HG03521 (cell line): Measurements from ENCODE around the gene GJB4.
"Not testable (repeated sequence)": the region's sequence is repeated elsewhere in the genome, so short reads cannot be mapped to it uniquely, and the experiment has no call there.

Source experiments
- ATAC-seq: cut with Tn5 transposase; IDR thresholded peaks from one replicate; pipeline ENCODE4 v1.9.1; 2021; ENCODE audit warnings: mild to moderate bottlenecking, moderate library complexity; ENCODE audit not compliant: unreplicated experiment

GJB4 gene

DNA sequence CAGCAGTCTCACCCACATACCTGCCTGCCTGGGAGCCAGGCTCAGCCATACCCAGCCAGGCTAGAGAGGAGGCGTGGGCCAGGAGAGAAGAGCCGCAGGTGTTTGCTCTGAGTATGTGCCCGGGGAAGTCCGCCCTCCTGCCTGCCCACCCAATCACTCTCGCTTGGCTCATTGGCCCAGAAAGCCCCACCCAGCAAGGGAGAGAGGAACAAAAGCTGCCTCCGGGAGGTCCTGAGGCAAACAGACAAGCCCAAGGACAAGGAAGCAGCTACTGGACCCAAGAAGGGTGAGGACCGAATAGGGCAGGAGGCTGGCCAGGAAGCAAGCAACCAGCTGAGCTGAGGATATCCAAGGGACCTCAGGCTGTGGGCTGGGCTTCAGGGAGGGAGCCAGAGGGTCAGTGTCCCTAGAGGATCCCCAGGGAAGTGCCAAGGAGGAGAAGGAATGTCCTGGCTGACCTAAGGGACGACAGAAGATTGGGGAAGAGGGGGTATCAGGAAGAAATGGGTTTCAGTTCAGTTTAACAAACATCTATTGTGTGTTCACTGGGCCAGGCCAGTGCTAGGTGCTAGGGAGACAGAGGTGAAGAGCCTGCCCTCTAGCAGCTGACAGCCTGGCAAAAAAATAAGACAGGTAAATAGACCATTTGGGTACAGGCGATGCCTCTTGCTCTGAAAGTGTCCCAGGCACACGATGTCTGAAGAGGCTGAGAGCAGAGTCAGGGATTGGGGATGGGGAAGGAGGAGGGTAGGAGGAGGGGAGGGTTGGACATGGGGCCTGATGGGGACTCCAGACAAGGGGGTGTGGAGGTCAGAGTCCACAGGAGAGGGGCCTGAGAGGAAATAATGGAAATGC is at the start of gene GJB4:
GJB4 (plus strand) TSS at position 238 of the 855 bp plus-strand sequence. CDS start 1,515 bp downstream, outside the sequence.
- no peak for ATAC-seq

DNA sequence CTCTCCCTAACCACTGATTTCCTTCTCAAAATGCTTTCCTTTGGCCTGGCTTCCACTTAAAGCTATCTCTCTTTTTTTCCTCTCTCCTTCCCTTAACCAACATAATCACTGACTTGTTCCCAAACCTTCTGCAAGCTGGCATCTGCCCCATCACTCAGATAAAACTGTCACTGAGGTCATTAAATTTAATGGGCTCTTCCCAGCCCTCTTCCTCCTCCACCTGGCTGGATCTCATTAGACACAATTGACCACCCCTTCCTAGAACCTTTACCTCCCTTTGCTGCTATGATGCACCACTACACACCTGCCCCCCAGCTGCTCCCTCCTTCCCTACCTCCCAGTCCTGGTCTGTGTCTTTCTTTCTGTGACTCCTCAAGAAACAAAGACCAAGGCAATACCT is 48.7 kb upstream of the GJB4 start:
- ATAC-seq = no peak

DNA sequence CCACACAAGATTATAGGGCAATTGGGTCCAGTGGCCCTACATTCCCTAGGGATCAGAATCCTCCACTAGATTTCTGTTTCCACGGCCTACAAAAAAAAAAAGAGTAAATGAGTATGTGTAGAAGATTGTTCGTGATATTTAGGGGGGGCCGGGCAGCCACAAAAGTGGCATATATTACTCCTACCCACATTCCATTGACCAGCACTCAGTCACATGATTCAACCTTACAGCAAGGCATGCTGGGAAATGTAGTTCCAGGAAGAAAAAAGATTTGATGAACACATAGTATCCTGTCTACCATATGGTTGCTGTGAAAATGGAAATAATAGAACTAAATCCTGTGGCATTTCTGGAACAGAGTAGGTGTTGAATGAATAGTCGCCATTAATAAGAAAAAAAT is 48.1 kb upstream of the GJB4 start:
- no peak for ATAC-seq

DNA sequence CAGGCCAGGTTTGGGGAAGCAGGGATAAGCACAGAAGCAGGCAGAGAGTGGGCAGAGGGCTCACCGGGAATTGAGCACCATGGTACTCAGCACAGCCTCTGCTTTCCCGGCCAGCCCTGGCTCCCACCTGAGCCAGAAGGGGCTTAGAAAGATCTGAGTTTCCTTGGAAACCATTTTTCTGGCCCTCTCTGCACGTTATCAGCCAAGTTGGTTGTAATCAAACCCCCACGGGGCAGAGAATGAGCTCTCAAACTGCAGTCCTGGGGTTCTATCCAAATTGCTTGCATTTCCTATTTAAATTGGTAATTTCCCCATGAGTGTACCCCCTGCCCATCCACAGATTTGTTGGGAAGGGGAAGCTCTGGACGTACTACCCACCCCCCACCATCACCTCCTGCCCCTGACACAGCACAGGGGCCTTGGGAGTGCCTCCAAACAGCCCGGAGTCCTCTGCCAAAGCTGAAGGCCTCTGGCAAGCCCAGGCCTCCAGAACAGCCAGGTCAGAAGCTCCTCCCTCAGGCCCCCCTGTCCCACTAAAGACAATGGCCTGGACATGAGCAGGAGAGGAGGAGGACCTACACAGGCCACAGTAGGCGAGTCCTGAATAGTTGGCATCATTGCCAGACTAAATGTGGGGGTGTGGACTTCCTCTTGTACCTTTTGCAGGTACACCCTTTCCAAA is 47.4 kb upstream of the GJB4 start:
- no peak for ATAC-seq

DNA sequence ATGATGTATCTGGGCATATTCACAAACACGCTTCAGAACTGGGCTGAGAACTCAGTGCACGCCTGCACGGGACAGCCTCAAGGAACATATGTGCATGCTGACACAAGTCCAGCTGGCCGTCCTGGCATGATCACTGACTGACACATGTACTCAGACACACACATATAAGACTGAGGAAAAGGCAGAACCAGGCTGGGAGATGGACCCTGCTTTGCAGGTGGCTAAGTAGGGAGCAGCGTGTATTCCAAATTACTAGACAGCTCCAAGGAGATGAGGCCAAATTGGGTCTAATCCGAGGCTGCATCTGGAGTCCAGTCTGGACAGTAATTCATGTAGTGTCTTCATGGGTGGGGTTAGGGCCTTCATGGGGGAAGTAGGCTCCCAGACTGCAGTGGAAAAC is 46.1 kb upstream of the GJB4 start:
- ATAC-seq = no peak

DNA sequence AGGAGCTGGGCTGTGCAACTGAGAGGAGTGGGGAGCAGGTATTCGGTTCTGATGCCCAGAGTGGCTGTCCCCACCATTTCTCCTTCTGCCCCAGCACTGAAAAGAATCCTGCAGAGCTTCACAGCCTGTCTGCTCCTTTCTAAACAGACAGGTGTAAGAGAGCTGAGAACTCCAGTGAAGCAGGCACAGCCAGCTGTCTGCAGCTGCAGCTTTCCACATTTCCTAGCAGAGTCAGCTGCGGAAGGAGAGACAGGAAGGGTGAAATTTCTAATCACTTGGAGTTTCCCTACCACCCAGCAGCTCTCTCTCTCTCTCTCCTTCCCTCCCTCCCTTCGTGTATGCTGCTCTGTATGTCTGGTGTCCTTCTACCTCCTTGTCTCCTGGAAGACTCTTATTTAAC is 45.2 kb upstream of the GJB4 start:
- ATAC-seq = no peak

DNA sequence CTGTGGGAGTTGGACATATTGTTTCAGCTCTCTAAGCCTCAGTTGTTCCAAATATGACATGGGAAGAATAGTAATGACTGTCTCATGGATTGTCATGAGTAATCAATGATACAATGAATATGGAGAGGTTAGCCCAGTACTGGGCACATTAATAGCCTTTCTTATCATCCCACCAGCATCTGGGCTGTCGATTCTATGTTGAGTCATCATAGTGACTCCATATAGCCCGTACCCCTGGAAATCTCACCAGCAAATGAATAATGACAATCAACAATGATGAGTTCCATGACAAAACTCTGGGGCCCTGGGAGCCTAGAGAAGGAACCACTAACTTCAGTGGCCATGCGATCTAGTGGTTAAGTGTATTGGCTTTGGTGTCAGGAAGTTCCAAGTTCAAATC is 44.4 kb upstream of the GJB4 start:
- no peak for ATAC-seq

DNA sequence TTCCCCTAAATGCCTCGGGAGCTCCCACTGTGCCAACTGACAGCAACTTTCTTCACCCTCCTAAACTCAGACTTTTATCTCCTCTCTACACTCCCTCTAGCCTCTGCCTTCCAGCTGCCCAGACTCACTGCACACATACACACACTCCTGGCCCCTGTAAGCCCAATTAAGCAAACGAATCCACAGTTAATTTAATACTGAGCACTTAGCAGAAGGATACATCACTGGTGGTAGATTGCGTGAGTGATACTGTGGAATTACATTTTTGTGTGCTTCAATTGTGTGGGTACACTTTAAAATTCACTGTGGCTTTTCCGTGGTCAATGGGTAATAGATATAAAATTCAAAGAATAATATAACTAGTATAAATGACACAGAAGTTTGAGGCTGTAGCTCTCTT is 38.3 kb upstream of the GJB4 start:
- ATAC-seq = no peak

DNA sequence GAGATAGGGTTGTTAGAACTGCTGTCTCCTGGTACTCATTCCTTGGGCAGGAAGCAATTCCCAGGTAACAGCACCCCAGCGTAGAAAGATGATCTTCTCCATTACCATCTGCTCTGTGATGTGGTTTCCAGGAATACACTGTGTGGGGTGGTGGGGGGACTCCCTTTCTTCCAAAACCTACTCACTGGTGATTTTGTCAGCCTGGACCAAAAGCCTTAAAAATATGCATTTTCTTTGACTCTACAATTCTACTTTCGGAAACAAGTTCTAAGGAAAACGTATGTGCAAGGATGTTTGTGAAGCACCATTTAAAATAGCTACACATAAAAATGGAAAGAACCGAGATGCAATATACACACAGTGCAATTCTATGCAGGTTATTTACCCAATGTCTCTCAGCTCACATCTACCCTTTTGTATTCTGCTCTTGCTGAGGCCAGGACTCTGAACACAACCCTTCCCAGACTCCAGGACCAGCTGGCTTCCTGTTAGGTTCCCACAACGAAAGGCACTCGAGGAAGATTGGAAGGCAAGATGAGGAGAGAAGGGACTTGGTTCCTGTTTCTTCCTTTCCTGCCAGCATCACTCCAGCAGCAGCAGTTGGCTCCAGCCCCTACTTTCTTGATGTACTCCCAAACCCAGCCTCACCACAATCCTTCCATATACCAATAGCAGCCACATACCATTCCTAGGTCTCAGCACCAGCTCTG is 37.7 kb upstream of the GJB4 start:
- no peak for ATAC-seq

DNA sequence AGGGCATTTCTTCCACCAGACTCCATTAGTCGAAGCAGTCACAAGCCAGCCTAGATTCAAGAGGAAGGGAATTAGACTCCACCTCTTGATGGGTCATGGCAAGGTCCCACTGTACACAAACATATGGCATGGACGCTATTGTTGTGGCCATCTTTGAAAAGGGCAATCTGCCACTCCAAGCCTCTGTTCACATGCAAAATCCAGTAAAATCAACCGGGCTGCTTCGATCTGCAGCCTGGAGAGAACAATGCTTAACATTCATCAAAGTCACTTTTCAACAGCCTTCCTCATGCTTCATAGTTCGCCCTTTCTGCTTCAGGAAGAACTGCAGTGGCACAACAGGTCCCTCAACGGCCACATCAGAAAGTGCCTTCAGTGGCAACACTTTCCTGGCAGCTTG is 32.7 kb upstream of the GJB4 start:
- no peak for ATAC-seq

DNA sequence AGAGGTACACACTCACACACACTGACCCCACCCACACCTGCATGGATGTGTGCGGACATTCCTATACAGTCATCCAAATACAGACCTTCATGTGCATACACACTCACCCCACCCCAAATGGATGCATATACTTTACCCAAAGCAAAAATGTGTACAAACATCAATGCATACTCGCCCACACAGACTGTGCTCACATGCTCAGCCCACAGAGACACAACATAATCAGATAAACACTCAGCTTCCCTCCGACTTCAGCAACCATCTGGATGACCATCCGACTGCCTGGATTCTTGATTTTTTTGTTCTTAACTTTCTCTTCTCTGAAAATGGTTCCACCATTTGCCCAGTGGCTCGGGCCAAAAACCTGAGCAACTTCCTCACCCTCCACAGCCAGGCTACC is 29.1 kb upstream of the GJB4 start:
- no peak for ATAC-seq

DNA sequence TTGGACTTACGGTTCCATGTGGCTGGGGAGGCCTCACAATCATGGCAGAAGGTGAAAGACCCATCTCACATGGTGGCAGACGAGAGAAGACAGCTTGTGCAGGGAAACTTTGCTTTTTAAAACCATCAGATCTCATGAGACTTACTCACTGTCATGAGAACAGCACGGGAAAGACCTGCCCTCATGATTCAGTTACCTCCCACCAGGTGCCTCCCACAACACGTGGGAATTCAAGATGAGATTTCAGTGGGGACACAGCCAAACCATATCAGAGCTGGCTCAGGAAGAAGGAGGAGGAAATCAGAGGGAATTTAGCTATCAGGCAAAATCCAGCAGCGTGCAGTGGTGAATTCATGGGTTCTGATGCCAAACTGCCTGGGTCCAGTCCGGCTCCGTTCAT is 26.7 kb upstream of the GJB4 start:
- not testable (repeated sequence) for ATAC-seq

DNA sequence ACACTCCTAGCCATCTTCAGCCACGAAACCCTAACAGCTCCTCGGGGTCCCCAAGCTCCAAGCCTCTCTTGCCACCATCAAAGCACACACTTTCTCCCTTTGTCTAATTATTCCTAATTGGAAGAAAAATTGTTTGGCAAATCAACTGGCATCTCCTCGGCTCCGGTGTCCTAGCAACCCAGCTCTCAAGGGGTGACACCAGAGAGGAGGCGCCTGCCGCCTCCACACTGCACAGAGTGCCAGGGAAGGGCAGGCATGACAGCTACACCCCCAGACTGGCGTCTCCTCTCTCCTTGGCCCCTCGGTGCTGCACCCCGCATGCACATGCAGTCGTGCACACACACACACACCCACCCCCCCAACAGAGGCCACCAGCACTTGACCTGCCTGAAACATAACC is 22.8 kb upstream of the GJB4 start:
- ATAC-seq = no peak

DNA sequence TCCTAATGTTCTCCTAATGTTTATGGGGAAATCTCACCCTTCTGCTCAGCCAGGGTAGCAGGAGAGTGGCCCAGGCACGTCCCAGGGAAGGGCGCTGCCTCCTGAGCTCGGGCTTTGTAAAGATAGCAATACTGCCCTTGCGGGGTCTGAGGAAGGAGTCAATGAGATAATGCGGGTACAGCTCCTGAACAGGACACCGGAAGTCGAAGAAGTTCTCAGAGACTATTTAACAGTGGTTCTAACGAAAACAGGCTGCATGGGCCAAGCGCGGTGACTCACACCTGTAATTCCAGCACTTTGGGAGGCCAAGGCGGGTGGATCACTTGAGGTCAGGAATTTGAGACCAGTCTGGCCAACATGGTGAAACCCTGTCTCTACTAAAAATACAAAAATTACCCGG is 22.3 kb upstream of the GJB4 start:
- ATAC-seq = not testable (repeated sequence)

DNA sequence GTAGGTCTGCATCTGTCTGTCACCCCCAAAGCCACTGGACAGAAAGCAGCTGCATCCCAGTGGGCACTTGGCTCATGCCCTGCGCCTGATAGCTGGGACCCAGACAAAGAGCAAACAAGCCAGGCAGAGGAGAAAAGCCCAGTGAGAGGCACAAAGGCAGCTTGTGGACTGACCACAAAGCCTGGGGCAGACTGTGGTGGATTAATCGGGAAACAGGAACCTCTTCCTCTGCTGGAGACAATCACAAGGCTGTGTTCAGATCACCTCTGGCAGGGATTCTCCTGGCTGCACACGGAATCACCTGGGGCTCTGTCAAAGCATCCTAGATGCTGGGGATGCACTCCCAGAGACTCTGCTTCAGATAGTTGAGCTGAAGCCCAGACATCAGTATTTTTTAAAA is 19.9 kb upstream of the GJB4 start:
- ATAC-seq = no peak

DNA sequence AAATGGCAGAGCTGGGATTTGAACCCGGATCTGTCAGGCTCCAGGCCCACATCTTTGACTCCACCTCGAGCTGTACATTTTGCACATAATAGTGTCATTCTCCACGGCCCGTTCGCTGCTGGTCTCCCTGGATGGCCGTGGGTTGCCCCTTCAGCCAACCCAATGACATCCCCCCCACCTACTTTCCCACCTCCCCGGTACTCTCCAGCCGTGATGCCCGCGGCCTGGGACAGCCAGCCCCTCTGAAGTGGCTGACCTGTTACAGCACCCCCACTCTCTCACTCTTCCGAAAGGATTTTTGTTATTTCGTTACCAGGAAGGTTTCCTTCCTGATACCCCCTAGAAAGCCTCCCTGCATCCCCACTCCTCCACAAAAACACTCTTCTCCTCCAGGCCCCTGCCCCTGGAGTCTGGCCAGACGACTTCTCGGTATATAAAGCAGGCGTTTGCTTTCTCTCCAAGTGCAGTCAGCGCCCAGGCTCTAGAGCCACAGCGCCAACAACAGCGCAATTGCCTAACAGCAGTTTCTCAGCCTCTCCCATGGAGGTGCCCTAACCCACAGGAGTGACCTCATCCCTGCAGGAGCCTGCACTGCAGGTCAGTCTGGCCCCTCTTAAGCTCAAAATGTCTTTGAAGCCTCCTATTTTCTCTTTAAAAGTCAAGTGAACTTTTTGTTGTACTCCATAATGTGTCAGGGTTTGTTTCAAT is 19.2 kb upstream of the GJB4 start:
- no peak for ATAC-seq

DNA sequence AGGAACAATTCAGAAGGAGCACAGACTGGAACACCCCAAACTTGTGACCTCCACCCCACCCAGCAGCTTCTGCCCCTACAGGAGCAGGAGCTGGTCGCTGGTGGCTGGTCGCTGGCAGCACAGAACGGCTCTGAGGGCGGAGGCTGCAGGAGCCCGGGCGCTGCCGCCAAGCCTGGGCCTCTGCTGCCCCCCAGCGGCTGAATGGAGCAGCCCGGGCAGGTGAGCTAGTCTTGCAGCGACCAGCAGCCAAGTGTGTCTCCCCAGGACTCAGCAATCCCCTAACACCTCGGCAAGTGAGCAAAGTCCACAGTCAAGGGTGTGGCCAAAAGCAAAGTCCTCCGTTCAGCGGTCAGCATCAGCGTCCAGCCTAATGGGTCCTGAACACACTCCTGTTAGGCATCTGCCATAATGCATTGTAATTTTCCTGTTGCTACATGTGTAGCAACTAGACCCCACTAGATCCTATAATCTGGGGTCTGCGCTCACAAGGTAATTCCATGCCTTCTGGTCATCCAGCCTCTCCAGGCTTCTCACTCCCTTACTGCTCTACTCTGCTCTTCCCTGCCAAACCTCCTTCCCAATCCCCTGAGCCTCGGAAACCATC is 16.8 kb upstream of the GJB4 start:
- no peak for ATAC-seq

DNA sequence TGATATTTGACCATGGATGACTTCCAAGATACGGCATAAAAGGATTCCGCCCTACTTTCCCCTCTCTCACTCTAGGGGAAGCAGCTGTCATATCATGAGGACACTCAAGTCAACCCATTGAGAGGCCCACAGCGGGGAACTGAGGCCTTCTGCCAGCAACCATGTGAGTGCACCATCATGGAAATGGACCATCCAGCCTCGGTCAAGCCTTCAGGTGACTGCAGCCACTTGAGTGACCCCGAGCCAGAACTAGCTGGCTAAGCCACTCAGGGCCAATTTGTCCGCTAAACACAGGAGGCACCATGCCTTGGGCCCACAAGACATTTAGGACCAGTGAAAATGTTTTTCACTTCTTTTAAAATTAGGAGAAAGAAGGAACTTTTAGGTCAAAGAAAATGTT is 15.8 kb upstream of the GJB4 start:
- ATAC-seq = no peak

DNA sequence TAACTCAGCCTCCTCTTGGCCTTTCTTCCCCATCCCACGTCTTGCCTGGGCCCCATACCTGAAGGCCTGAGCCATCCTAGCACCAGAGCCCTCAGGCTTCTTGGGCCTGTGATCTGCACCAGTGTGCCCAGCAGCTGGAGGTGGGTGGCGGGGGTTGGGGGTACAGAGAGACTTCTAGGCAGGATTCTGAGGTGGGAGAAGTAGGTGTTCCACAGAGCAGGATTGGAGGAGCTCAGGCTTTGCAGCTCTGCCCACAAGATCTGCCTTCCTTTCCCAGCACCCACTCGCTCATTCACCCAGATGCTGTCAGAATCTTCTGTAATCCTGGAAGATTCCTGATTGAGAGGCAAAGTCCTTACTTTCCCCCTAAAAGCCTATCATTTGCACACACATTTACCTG is 14.7 kb upstream of the GJB4 start:
- no peak for ATAC-seq

DNA sequence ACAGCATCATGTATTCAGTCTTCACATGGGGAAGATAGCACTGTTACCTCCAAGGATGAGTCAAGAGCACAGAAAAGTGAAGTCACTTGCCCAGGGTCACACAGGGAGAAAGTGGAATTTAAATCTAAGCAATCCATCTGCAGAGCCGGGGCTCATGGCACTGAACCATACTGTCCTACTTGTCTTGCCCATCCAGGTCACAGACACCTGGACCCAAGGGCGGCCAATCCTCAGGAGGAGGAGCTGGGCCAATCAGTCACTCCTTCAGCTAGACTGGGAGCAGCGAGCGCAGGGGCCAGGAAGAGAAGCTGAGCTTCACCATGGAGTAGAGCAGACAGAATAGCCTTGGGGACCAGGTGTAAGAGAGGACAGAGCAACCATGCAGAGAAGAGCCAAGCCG is 13.9 kb upstream of the GJB4 start:
- ATAC-seq = no peak

DNA sequence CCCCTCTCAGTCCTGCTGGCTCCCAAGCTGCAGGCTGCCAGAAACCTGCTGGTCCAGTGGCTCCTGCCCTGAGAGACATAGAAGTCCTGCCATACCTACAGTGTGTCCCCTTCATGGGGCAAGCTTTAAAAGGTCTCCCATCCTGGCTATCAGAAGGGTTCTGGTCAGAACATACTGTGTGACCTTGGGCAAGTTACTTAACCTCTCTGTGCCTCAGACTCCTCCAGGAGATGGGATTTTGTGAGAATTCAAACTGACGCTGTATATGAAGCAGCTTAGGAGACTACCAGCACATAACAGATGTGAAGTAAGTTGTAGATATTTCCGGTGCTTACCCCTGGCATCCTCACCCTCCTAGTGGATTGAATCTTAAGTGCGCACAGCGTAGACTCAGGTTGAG is 13.4 kb upstream of the GJB4 start:
- no peak for ATAC-seq
